HEK293T (cell line): ENCODE results near the gene ZER1.

ENCODE experiments used
- CTCF ChIA-PET: fragments of 350-600 bp; formaldehyde crosslinking; extraction: SDS; loops from one replicate; lab custom pipeline; 2021; ENCODE audit warnings: antibody characterized with exemption, inconsistent platforms; lab: Yijun Ruan, JAX
- POLR2A ChIA-PET: fragments of 350-600 bp; formaldehyde crosslinking; extraction: SDS; loops from one replicate; lab custom pipeline; 2020; ENCODE audit warnings: antibody characterized with exemption, inconsistent platforms; lab: Yijun Ruan, JAX
- DNase-seq: peaks from one replicate; pipeline ENCODE4 v3.0.0; 2012; ENCODE audit warnings: mixed read lengths; ENCODE audit errors: extremely low spot score
- ARNT ChIP-seq: fragments of 450-650 bp; IDR thresholded peaks from 2 replicates; pipeline ENCODE4 v1.6.1; 2017; ENCODE audit warnings: mild to moderate bottlenecking
- BHLHE40 ChIP-seq: fragments of 450-650 bp; IDR thresholded peaks from 2 replicates; pipeline ENCODE4 v1.6.1; 2016; ENCODE audit warnings: mild to moderate bottlenecking, moderate library complexity, borderline replicate concordance
- CTBP1 ChIP-seq: fragments of 450-650 bp; IDR thresholded peaks from 2 replicates; pipeline ENCODE4 v1.6.1; 2016; ENCODE audit warnings: borderline replicate concordance
- ELF4 ChIP-seq: fragments of 450-650 bp; IDR thresholded peaks from 2 replicates; pipeline ENCODE4 v1.6.1; 2017; ENCODE audit warnings: antibody characterized with exemption
- FOXA1 ChIP-seq: fragments of 450-650 bp; IDR thresholded peaks from 2 replicates; pipeline ENCODE4 v1.6.1; 2016; ENCODE audit warnings: mild to moderate bottlenecking
- FOXK2 ChIP-seq: fragments of 450-650 bp; IDR thresholded peaks from 2 replicates; pipeline ENCODE4 v1.6.1; 2016; ENCODE audit warnings: mild to moderate bottlenecking
- FOXM1 ChIP-seq: fragments of 450-650 bp; IDR thresholded peaks from 2 replicates; pipeline ENCODE4 v1.6.1; 2017; ENCODE audit warnings: mild to moderate bottlenecking, borderline replicate concordance
- HDGF ChIP-seq: fragments of 450-650 bp; IDR thresholded peaks from 2 replicates; pipeline ENCODE4 v1.6.1; 2017; ENCODE audit warnings: antibody characterized with exemption, borderline replicate concordance
- L3MBTL2 ChIP-seq: fragments of 450-650 bp; conservative IDR thresholded peaks from 2 replicates; pipeline ENCODE4 v1.6.1; 2016; ENCODE audit warnings: mild to moderate bottlenecking
- LEF1 ChIP-seq: fragments of 450-650 bp; IDR thresholded peaks from 2 replicates; pipeline ENCODE4 v1.6.1; 2017; ENCODE audit warnings: mild to moderate bottlenecking, borderline replicate concordance
- NFRKB ChIP-seq: fragments of 450-650 bp; IDR thresholded peaks from 2 replicates; pipeline ENCODE4 v1.6.1; 2016; ENCODE audit warnings: mild to moderate bottlenecking, moderate library complexity
- SP1 ChIP-seq: fragments of 450-650 bp; IDR thresholded peaks from 2 replicates; pipeline ENCODE4 v1.6.1; 2017
- SUZ12 ChIP-seq: fragments of 450-650 bp; IDR thresholded peaks from 2 replicates; pipeline ENCODE4 v1.6.1; 2016; ENCODE audit warnings: mild to moderate bottlenecking
- TARDBP ChIP-seq: fragments of 450-650 bp; IDR thresholded peaks from 2 replicates; pipeline ENCODE4 v1.6.1; 2016
- ZNF384 ChIP-seq: fragments of 450-650 bp; IDR thresholded peaks from 2 replicates; pipeline ENCODE4 v1.6.1; 2016
- TF ChIP-seq, protein P1 (sequence below): fragments of 450-650 bp; IDR thresholded peaks from 2 replicates; pipeline ENCODE4 v1.6.1; 2016

ZER1 gene

DNA sequence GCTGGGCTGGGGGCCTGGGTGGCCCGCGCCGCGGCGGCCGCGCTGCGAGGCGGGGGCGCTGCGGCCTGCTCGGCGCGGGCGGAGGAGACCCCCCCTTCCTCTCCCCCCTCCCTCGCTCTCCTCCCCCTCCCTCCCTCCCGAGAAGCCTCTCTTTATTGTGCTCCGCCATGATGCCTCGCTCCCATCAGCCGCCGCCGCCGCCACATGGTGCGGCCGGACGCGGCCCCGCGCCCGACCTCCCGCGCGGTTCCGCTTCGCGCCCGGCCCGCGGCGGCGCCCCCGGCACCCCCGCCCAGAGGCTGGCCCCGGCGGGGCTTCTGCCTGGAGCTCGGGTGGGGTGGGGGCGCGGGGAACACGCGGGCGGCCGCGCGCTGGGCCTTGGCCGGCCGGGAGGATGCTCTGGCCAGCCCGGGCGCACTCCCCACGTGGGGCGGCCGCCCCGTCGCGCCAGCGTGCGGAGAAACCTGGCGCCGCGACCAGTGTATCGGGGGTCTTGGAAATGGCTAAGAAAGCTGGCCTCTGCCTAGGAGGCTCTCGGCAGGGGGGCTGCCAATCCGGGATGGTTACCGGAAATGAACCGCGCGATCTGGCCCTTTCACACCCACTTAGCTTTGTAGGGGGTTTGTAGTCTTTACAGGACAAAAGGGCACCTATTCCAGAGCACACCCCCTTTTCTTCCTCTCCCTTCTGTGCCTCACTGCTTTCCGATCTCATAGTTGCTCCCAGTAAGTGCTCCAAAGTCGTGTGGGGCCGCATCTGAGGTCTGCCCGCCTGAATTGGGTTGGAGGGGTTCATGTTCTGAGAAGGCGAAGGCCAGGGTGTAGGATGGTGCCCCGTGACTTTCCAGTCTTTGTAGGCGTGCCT, 81.7 kb downstream of the ZER1 start:
- CTCF ChIA-PET = interaction anchor here (2.5 kb wide), 1 partner anchor 12 kb away, joined by 9 read pairs; the partner anchor contains the start of gene PKN3

DNA sequence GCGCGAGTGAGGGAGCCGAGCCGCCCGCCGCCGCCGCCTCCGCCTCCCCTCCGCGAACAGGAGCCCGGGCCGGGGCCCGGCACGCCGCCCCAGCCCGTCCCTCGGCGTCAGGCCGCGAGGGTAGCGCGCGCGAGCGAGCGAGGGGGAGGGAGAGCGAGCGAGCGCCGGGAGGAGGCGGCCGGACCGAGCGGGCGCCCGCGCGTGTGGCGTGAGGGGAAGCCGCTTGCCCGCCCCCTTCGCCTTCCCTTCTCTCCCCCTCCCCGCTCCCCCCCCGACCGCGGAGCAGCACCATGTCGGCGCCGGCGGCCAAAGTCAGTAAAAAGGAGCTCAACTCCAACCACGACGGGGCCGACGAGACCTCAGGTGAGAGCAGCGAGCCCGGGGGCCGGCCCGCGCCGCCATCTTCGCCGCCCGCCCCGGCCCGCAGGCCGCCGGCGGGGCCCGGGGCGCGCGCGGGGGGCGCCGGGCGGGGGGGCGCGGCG, 82.4 kb downstream of the ZER1 start:
- CTCF ChIA-PET = interaction anchor here (0.5 to 2.5 kb wide), 2 partner anchors 13 to 106 kb away, joined by 3 to 9 read pairs; partner anchors contain the start of gene PKN3
- POLR2A ChIA-PET = interaction anchor here (0.7 to 3.1 kb wide), 15 partner anchors 8 to 204 kb away, joined by 3 to 10 read pairs (median 4); partner anchors contain the start of genes DYNC2I2, ENDOG, SPOUT1 and ZDHHC12
- DNase-seq = peak; percentile 33

More for the DNA sequence above, 81.7 kb downstream of the ZER1 start:
- TF ChIP-seq FOXK2 (no peak), LEF1 (no peak), SUZ12 (no peak), ARNT (no peak), ZNF384 (no peak), NFRKB (no peak), L3MBTL2 (no peak), ELF4 (no peak), FOXM1 (no peak), HDGF (no peak), CTBP1 (no peak), TARDBP (no peak)
- TF ChIP-seq, protein P1, sequence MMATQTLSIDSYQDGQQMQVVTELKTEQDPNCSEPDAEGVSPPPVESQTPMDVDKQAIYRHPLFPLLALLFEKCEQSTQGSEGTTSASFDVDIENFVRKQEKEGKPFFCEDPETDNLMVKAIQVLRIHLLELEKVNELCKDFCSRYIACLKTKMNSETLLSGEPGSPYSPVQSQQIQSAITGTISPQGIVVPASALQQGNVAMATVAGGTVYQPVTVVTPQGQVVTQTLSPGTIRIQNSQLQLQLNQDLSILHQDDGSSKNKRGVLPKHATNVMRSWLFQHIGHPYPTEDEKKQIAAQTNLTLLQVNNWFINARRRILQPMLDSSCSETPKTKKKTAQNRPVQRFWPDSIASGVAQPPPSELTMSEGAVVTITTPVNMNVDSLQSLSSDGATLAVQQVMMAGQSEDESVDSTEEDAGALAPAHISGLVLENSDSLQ = no peak
- POLR2A ChIA-PET = interaction anchor here (0.8 to 3.1 kb wide), 13 partner anchors 8 to 205 kb away, joined by 3 to 10 read pairs (median 4); partner anchors contain the start of genes DYNC2I2, ENDOG, SPOUT1 and ZDHHC12
- peak; percentile 76 for DNase-seq

DNA sequence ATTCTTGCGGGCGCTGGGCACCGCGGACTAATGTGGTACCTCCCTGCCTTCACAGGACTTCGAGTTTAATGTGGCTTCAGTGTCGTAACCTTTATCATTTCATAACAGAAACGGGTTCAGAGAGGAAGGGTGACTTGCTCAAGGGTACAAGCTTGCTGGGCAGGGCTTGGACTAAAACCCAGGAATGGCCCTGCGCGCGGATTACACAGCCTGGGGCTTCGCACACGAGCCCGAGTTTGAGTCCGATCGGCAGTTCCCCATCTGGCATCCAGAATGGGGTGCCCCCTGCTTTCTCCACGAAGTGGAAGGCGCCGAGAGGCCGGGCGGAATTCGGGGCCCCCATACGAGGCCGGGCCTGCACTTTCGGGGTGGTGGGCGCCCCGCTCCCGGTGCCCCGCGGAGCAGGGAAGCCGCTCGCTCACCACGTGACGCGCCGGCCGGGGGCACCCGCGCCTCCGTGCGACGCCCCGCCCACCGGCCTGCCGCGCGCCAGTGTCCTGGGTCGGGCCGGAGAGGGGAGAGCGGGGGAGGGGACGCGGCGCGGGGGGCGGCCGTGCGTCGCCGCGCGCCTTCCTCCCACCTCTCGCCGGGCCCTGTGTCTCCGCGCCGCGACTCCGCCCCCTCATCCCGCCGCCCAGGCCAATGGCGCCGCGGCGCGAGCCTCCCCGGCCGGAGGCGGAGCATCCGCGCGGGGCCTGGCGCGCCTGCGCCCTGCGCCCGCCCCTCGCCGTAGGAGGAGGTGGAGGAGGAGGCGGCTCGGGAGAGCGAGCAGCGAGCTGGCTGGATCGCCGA, 83.0 kb downstream of the ZER1 start, which contains the start of gene SET:
TSS of gene SET (plus strand) at position 722 of the 792 bp plus-strand sequence. CDS start 361 bp downstream, outside the sequence.
- CTCF ChIA-PET = interaction anchor here (0.5 to 2.5 kb wide), 3 partner anchors 14 to 106 kb away, joined by 3 to 9 read pairs (median 6); partner anchors contain the start of gene PKN3
- peak; percentile 97 for DNase-seq
- POLR2A ChIA-PET = interaction anchor here (0.7 to 3.1 kb wide), 16 partner anchors 8 to 392 kb away, joined by 3 to 10 read pairs (median 4); partner anchors contain the start of genes DOLPP1, DYNC2I2, ENDOG and SPOUT1
- peak; percentile 47; the same call in 1 of the 2 replicates for TF ChIP-seq L3MBTL2
- TF ChIP-seq ELF4 = no peak

More for the DNA sequence above, 82.4 kb downstream of the ZER1 start:
- TF ChIP-seq FOXK2 (no peak), FOXM1 (no peak), SUZ12 (no peak), BHLHE40 (no peak), L3MBTL2 (no peak), ZNF384 (no peak), NFRKB (no peak), TARDBP (no peak), ARNT (no peak), SP1 (no peak), HDGF (no peak), FOXA1 (no peak), LEF1 (no peak), ELF4 (no peak), CTBP1 (no peak)
- TF ChIP-seq, protein P1 = no peak

DNA sequence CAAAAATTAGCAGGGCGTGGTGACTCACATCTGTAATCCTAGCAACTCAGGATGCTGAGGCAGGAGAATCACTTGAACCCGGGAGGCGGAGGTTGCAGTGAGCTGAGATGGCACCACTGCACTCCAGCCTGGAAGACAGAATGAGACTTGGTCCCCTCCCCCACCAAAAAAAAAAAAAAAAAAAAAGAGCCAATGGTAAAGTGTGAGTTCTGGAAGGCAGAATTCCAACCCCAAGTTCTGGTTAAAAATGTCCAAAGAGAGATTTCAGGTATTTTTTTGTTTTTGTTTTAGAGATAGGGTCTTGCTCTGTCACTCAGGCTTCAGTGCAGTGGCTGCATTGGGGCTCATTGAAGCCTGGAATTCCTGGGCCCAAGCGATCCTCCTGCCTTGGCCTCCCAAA, 84.3 kb downstream of the ZER1 start:
- DNase-seq = no peak
- CTCF ChIA-PET = no interaction called here
- POLR2A ChIA-PET = interaction anchor here (1.0 to 3.1 kb wide), 2 partner anchors 33 to 394 kb away, joined by 3 to 10 read pairs; partner anchors contain the start of gene DOLPP1
- TF ChIP-seq ARNT = no peak
- TF ChIP-seq, protein P1 = 0 out of 2 replicates have a peak, but pooled peaks have one; percentile 3
- TF ChIP-seq ZNF384 = peak; percentile 82

DNA sequence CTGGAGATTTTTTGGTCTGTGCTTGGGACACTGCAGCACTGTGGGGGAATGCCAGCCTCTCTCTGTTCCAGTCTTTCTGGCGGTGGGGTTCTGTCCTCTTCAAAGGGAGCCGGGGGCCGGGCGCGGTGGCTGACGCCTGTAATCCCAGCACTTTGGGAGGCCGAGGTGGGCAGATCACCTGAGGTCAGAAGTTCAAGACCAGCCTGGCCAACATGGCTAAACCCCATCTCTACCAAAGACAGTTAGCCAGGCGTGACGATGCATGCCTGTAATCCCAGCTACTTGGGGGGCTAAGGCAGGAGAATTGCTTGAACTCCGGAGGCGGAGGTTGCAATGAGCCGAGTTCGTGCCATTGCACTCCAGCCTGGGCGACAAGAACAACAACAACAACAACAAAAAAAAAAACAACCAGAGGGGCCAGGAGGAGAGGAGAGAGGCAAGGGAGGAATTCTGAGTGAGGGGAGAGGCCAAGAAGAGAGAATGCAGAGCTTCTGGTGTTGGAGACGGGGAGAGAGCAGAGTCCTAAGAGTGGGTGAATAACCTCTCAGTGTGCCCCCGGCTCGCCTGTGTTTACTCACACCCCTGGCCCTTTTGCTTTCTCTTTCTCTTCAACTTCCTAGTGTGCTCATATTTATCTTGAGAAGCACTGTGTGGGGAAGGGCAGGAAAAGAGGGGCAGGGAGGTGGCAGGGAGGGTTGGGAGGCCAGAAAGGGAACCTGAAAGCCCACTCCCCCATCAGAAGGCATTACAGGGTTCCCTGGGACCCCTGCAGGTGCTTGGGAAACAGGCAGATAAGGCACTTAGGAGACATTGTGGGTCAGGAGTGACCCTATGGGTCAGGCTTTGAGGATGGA, 85.9 kb downstream of the ZER1 start:
- TF ChIP-seq LEF1 = no peak
- no peak for TF ChIP-seq BHLHE40
- no peak for TF ChIP-seq ARNT
- no peak for TF ChIP-seq ELF4
- no peak for TF ChIP-seq L3MBTL2
- TF ChIP-seq HDGF = no peak
- TF ChIP-seq FOXA1 = no peak
- TF ChIP-seq FOXK2 = no peak
- no peak for TF ChIP-seq ZNF384
- no peak for DNase-seq
- POLR2A ChIA-PET = no interaction called here
- CTCF ChIA-PET = interaction anchor here (0.9 to 1.4 kb wide), 2 partner anchors 10 to 16 kb away, joined by 3 to 4 read pairs; partner anchors contain the start of gene PKN3
